GM15510 (cell line): ENCODE results near the gene PDGFD.

Experiments
- POLR2A ChIP-seq: IDR thresholded peaks from 3 replicates; pipeline ENCODE4 v1.6.1; 2011; ENCODE audit warnings: borderline replicate concordance; ENCODE audit not compliant: insufficient read length; ENCODE audit errors: extremely low read depth

Gene PDGFD

GRCh38 chr11:103924166-103925013, 239.6 kb downstream of the PDGFD start:
- TF ChIP-seq POLR2A: no peak

GRCh38 chr11:103923451-103923931, 240.5 kb downstream of the PDGFD start:
- no peak for TF ChIP-seq POLR2A

- TF ChIP-seq POLR2A: no peak
Observed at GRCh38 chr11:103920933-103921332, 243.0 kb downstream of the PDGFD start.

- no peak for TF ChIP-seq POLR2A
Observed at GRCh38 chr11:103920449-103920848, 243.5 kb downstream of the PDGFD start.

GRCh38 chr11:103910721-103911120, 253.2 kb downstream of the PDGFD start:
- TF ChIP-seq POLR2A: no peak

- no peak for TF ChIP-seq POLR2A
Observed at GRCh38 chr11:103907548-103908455, 256.1 kb downstream of the PDGFD start.

- no peak for TF ChIP-seq POLR2A
Observed at GRCh38 chr11:103907136-103907535, 256.8 kb downstream of the PDGFD start.

- TF ChIP-seq POLR2A: no peak
Observed at GRCh38 chr11:103906291-103906867, 257.6 kb downstream of the PDGFD start.

GRCh38 chr11:103904324-103904667, 259.7 kb downstream of the PDGFD start:
- TF ChIP-seq POLR2A: no peak

GRCh38 chr11:103903621-103904323, 260.2 kb downstream of the PDGFD start:
- no peak for TF ChIP-seq POLR2A

- no peak for TF ChIP-seq POLR2A
Observed at GRCh38 chr11:103902994-103903393, 261.0 kb downstream of the PDGFD start.

GRCh38 chr11:103901656-103902055, 262.3 kb downstream of the PDGFD start:
- TF ChIP-seq POLR2A: no peak

GRCh38 chr11:103898577-103899336, 265.2 kb downstream of the PDGFD start:
- TF ChIP-seq POLR2A: no peak

- no peak for TF ChIP-seq POLR2A
Observed at GRCh38 chr11:103898065-103898464, 265.9 kb downstream of the PDGFD start.
